CD14-positive monocyte (primary cell): ENCODE measurements around the gene NFATC2. TPM values are rescaled to one million over a fixed set of nuclear protein-coding genes. Genes with fewer than 3 reads are reported as not detected.

Experiments
- DNase-seq, 3 donors: peaks; one replicate each; pipeline ENCODE4 v3.0.0-alpha.2; 2011 to 2022
- H2AFZ ChIP-seq: 2 replicates; pipeline ENCODE4 v1.6.0; 2012; ENCODE audit warnings: mild to moderate bottlenecking, low read depth, low read length, inconsistent platforms; ENCODE audit not compliant: insufficient read depth, poor library complexity, severe bottlenecking
- H3K27ac ChIP-seq, 2 donors: 1 replicate in 1 of 2; 2 replicates in 1 of 2; pipeline ENCODE4 v1.5.1; 2012 to 2013; ENCODE audit warnings: low read length in 2 of 2, control low read depth in 1 of 2, inconsistent platforms in 1 of 2, low read depth in 1 of 2, mild to moderate bottlenecking in 1 of 2
- H3K27me3 ChIP-seq, 2 donors: one replicate each; pipeline versions ENCODE4 v1.6.0 to v1.6.1; 2011 to 2013; ENCODE audit warnings: low read length in 2 of 2; ENCODE audit not compliant: control insufficient read depth in 2 of 2, insufficient read depth in 2 of 2
- H3K36me3 ChIP-seq, 2 donors: replicated peaks in 1 of 2; 1 replicate in 1 of 2; 2 replicates in 1 of 2; pipeline versions ENCODE4 v1.5.1 to v1.6.1; 2012 to 2013; ENCODE audit warnings: low read length in 2 of 2, control low read depth in 1 of 2, inconsistent platforms in 1 of 2, mild to moderate bottlenecking in 1 of 2; ENCODE audit not compliant: insufficient read depth in 2 of 2, control insufficient read depth in 1 of 2
- H3K4me1 ChIP-seq, 2 donors: 1 replicate in 1 of 2; 2 replicates in 1 of 2; pipeline versions ENCODE4 v1.5.1 to v1.6.1; 2012 to 2013; ENCODE audit warnings: low read length in 2 of 2, control low read depth in 1 of 2, inconsistent platforms in 1 of 2, mild to moderate bottlenecking in 1 of 2, moderate library complexity in 1 of 2; ENCODE audit not compliant: insufficient read depth in 2 of 2, control insufficient read depth in 1 of 2
- H3K4me2 ChIP-seq: replicated peaks from 2 replicates; pipeline ENCODE3; 2012; ENCODE audit warnings: low read length, moderate library complexity, mild to moderate bottlenecking; ENCODE audit not compliant: poor library complexity, severe bottlenecking; ENCODE audit errors: extremely low read depth
- H3K4me3 ChIP-seq, 3 experiments: fragments of 200-600 bp in 1 of 3; sonication (generic) in 1 of 3; replicated peaks in 1 of 3; 1 replicate in 2 of 3; 2 replicates in 1 of 3; pipeline ENCODE4 v1.5.1; 2011 to 2013; ENCODE audit warnings: low read length in 3 of 3, mild to moderate bottlenecking in 3 of 3, control low read depth in 2 of 3, low read depth in 2 of 3, inconsistent platforms in 1 of 3, moderate library complexity in 1 of 3
- H3K79me2 ChIP-seq: 2 replicates; pipeline ENCODE4 v1.6.0; 2012; ENCODE audit warnings: mild to moderate bottlenecking, control low read depth, inconsistent platforms, low read length, moderate library complexity; ENCODE audit not compliant: insufficient read depth
- H3K9ac ChIP-seq: 2 replicates; pipeline ENCODE4 v1.6.0; 2017; ENCODE audit warnings: low read length, mild to moderate bottlenecking; ENCODE audit not compliant: insufficient read depth, poor library complexity, severe bottlenecking
- H3K9me3 ChIP-seq, 2 donors: replicated peaks in 1 of 2; 1 replicate in 1 of 2; 2 replicates in 1 of 2; pipeline versions ENCODE4 v1.5.1 to v1.6.1; 2012 to 2013; ENCODE audit warnings: low read length in 2 of 2, control low read depth in 1 of 2; ENCODE audit not compliant: control insufficient read depth in 1 of 2, insufficient read depth in 1 of 2
- H4K20me1 ChIP-seq: 2 replicates; pipeline ENCODE4 v1.6.0; 2012; ENCODE audit warnings: mild to moderate bottlenecking, low read length, control low read depth, moderate library complexity; ENCODE audit not compliant: insufficient read depth
- H3K27ac Mint-ChIP-seq, 7 donors: one replicate each; pipeline ENCODE4 v1.8.0; 2020; ENCODE audit warnings: mild to moderate bottlenecking in 7 of 7, mixed read lengths in 7 of 7, moderate library complexity in 6 of 7, inconsistent platforms in 2 of 7
- H3K27me3 Mint-ChIP-seq, 3 donors: one replicate each; pipeline ENCODE4 v1.8.0; 2021 to 2022; ENCODE audit warnings: low read depth in 3 of 3, mild to moderate bottlenecking in 3 of 3, mixed read lengths in 3 of 3, moderate library complexity in 3 of 3, inconsistent platforms in 1 of 3
- H3K36me3 Mint-ChIP-seq, 2 donors: one replicate each; pipeline ENCODE4 v1.8.0; 2020; ENCODE audit warnings: mixed read lengths in 2 of 2, inconsistent platforms in 1 of 2, mild to moderate bottlenecking in 1 of 2
- H3K4me1 Mint-ChIP-seq: one replicate; pipeline ENCODE4 v1.8.0; 2020; ENCODE audit warnings: mild to moderate bottlenecking, mixed read lengths
- H3K4me3 Mint-ChIP-seq, 2 donors: one replicate each; pipeline ENCODE4 v1.8.0; 2020; ENCODE audit warnings: mild to moderate bottlenecking in 2 of 2, mixed read lengths in 2 of 2, moderate library complexity in 1 of 2
- H3K9me3 Mint-ChIP-seq, 7 donors: one replicate each; pipeline ENCODE4 v1.8.0; 2020 to 2022; ENCODE audit warnings: mixed read lengths in 7 of 7, mild to moderate bottlenecking in 6 of 7, moderate library complexity in 6 of 7, inconsistent platforms in 2 of 7
- WGBS: methylation state at CpG from one replicate; pipeline ENCODE4 v1.1.5; 2013; ENCODE audit warnings: missing lambda C conversion rate; ENCODE audit not compliant: insufficient coverage; 5-methylcytosine and 5-hydroxymethylcytosine counted together
- intact Hi-C, 2 donors: fragments of 100-400 bp; cut with micrococcal nuclease; formaldehyde crosslinking; loops; one replicate each; pipeline versions ENCODE4 v1.15.0 to v1.15.1; 2023
- polyA plus RNA-seq, 3 donors: library from polyadenylated mRNA; depleted of rRNA in 1 of 3; unstranded in 2 of 3; stranded (reverse) in 1 of 3; fragments of 300-500 nt in 2 of 3; fragments of >200 nt in 1 of 3; fragmentation: Illumina TruSeq in 2 of 3; gene quantifications; 1 replicate in 2 of 3; 2 replicates in 1 of 3; pipeline ENCODE4 v1.2.3, GENCODE V29; 2012 to 2021
- TF ChIP-seq, protein P1 (sequence below): fragments of 200-600 bp; IDR thresholded peaks from one replicate; pipeline ENCODE4 v1.8.0; 2022; ENCODE audit warnings: antibody characterized with exemption, mild to moderate bottlenecking

Gene NFATC2
- polyA plus RNA-seq, 3 donors, result 0.03 to 0.18 (median 0.11) TPM

DNA sequence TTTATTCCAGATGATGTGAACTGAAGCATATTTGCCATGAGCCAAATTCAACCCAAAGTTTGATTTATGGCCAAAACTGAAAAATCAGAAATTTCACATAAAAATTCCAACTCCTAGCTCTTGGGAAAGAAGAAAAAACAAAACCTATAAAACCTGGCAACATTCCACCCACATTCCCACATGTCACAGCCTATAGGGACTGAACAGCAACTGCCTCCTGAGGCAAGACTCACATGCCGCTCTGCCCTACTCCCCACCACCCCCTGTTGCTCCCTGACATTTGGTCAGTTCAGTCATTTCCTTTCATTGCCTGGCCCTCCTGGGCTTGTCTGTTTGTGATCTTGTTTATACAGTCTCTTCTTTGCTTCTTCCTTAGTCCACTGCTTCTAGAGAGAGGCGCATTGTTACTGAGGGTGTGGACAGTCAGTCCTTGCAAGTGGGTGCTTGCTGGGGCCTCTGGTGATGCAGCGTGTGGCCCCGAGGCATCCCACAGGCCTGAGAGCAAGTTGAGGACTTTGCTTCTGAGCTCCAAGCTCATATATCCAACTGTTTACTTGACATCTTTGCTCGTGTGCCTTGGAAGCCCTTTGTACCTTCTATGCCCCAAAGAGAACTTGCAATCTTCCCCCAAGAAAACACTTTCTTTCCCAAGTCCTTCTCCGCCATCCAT is 31.4 kb downstream of the NFATC2 start:
- Histone ChIP-seq H3K4me3 (no peak overlapping the region), H3K27ac (no peak overlapping the region), H3K9ac (no peak overlapping the region), H3K9me3 (no peaks in the 10 kb centered on the region), H3K4me2 (no peak overlapping the region), H2AFZ (no peak overlapping the region), H3K27me3 (no peaks in the 10 kb centered on the region), H3K4me1 (no peaks in the 10 kb centered on the region), H3K36me3 (no peaks in the 10 kb centered on the region), H3K79me2 (no peaks in the 10 kb centered on the region), H4K20me1 (no peaks in the 10 kb centered on the region)
- H3K9me3 Mint-ChIP-seq, result no peaks in the 10 kb centered on the region
- peaks cover 0 to 4% of the 10 kb centered on the region in 2 donors for H3K36me3 Mint-ChIP-seq
- H3K27me3 Mint-ChIP-seq, result no peaks in the 10 kb centered on the region
- intact Hi-C loops, result no loop called here
- no peak overlapping the region for H3K4me3 Mint-ChIP-seq
- no peaks in the 10 kb centered on the region for H3K4me1 Mint-ChIP-seq
- WGBS, result 93% methylated on average over 5 of the region's 6 CpGs
- H3K27ac Mint-ChIP-seq, result peak overlapping the region in 1 of 7 donors; percentile 4
- TF ChIP-seq, protein P1, sequence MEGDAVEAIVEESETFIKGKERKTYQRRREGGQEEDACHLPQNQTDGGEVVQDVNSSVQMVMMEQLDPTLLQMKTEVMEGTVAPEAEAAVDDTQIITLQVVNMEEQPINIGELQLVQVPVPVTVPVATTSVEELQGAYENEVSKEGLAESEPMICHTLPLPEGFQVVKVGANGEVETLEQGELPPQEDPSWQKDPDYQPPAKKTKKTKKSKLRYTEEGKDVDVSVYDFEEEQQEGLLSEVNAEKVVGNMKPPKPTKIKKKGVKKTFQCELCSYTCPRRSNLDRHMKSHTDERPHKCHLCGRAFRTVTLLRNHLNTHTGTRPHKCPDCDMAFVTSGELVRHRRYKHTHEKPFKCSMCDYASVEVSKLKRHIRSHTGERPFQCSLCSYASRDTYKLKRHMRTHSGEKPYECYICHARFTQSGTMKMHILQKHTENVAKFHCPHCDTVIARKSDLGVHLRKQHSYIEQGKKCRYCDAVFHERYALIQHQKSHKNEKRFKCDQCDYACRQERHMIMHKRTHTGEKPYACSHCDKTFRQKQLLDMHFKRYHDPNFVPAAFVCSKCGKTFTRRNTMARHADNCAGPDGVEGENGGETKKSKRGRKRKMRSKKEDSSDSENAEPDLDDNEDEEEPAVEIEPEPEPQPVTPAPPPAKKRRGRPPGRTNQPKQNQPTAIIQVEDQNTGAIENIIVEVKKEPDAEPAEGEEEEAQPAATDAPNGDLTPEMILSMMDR, result no peak
- no peak for DNase-seq

DNA sequence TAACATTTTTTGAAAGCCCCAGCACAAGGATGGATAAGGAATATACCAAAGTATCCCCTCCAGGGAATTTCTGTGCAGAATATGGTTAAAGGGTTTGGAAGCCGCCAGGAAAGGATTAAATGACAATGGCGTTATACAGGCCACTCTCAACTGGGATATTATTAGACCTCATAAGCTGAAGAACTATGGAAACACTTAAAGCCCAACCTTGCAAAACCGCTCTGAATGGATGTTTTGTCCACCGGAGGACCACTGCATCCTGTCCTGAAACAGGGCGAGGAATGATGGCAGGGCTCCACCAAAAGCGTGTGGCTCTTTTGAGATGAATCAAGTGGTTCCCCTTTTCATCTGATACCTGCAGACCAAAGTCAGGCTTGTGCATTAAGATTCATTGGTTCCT is 32.4 kb downstream of the NFATC2 start:
- Histone ChIP-seq H3K4me1 (no peaks in the 10 kb centered on the region), H3K36me3 (no peaks in the 10 kb centered on the region), H3K27me3 (no peaks in the 10 kb centered on the region), H4K20me1 (no peaks in the 10 kb centered on the region), H2AFZ (no peak overlapping the region), H3K9me3 (no peaks in the 10 kb centered on the region), H3K79me2 (no peaks in the 10 kb centered on the region), H3K4me3 (no peak overlapping the region), H3K27ac (no peak overlapping the region), H3K9ac (no peak overlapping the region), H3K4me2 (no peak overlapping the region)
- TF ChIP-seq, protein P1, result no peak
- no peak for DNase-seq
- Mint-ChIP-seq H3K27ac (no peak overlapping the region), H3K4me1 (no peaks in the 10 kb centered on the region), H3K9me3 (no peaks in the 10 kb centered on the region), H3K36me3 (peaks cover 0 to 4% of the 10 kb centered on the region in 2 donors), H3K27me3 (no peaks in the 10 kb centered on the region), H3K4me3 (no peak overlapping the region)
- intact Hi-C loops, result no loop called here
- 88% methylated on average over 5 of the region's 6 CpGs for WGBS
